GM12891 (cell line): ENCODE results near the gene PGGT1B.

Source experiments
- POLR2A ChIP-seq: IDR thresholded peaks from 2 replicates; pipeline ENCODE4 v1.6.1; 2011; ENCODE audit warnings: low read depth, low read length, control low read depth
- POLR2AphosphoS5 ChIP-seq: IDR thresholded peaks from 2 replicates; pipeline ENCODE4 v1.6.1; 2011; ENCODE audit warnings: low read depth, low read length, control low read depth
- POU2F2 ChIP-seq: IDR thresholded peaks from 2 replicates; pipeline ENCODE4 v1.6.1; 2011; ENCODE audit warnings: low read depth, mild to moderate bottlenecking, control low read depth, low read length, moderate library complexity
- SPI1 ChIP-seq: IDR thresholded peaks from 2 replicates; pipeline ENCODE4 v1.6.1; 2011; ENCODE audit warnings: low read depth, low read length, control low read depth
- TAF1 ChIP-seq: IDR thresholded peaks from 2 replicates; pipeline ENCODE4 v1.6.1; 2011; ENCODE audit warnings: low read depth, low read length, control low read depth

DNA sequence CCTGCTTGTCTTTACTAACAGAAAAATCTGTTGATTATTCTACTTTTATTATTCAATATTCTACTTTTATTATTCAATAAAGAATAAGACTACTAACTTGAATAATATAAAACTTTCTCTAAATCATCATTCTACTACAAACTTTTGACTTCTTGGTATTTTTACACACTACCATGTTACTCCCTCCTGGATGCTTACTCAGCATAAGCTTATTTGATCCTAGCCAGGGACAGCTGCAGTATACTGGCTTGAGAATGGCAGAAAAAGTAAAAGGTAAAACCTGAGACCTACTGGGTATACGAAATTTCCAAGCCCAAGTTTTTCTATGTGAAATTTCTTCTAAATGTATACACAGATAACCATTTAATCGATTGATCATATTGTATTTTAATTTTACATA is 26.1 kb downstream of the PGGT1B start:
- TF ChIP-seq TAF1, result no peak
- TF ChIP-seq SPI1, result no peak
- no peak for TF ChIP-seq POLR2A
- TF ChIP-seq POLR2AphosphoS5, result no peak
- no peak for TF ChIP-seq POU2F2
